ENCODE measurements around the gene CD44.
A peak's percentile ranks its signal among the peaks of the same experiment; 100 is the strongest.

The CD44 gene

GRCh38 chr11:35112056-35112845, 26.7 kb upstream of the CD44 start:
- H3K79me2 ChIP-seq (ENCODE audit: insufficient read depth, low read length) = no peaks in the 10 kb centered on the region
- no peak overlapping the region for H2AFZ ChIP-seq (ENCODE audit: low read depth, low read length)
- H3K4me2 ChIP-seq (ENCODE audit: insufficient read depth, low read length) = no peak overlapping the region
- H3K9ac ChIP-seq (ENCODE audit: low read depth, low read length) = no peak overlapping the region
- no peaks in the 10 kb centered on the region for H4K20me1 ChIP-seq (ENCODE audit: insufficient read depth, low read length)
- H3K27ac ChIP-seq (ENCODE audit: low read length) = no peak overlapping the region
- H3K9me3 ChIP-seq (ENCODE audit: insufficient read depth, low read length, severe bottlenecking) = no peaks in the 10 kb centered on the region
- no peaks in the 10 kb centered on the region for H3K36me3 ChIP-seq (ENCODE audit: insufficient read depth, low read length)
- H3K27me3 ChIP-seq (ENCODE audit: insufficient read depth, low read length, poor library complexity) = no peaks in the 10 kb centered on the region
- H3K4me3 ChIP-seq (ENCODE audit: low read depth in 1 of 2, low read length in 2 of 2) = no peak overlapping the region
- no peak for TF ChIP-seq CTCF (IDR thresholded peaks at IDR 0.05; ENCODE audit: borderline replicate concordance, extremely low read depth, low read length, poor library complexity, severe bottlenecking)
- TF ChIP-seq EZH2 (IDR thresholded peaks at IDR 0.05; ENCODE audit: borderline replicate concordance, low read depth, low read length, severe bottlenecking) = no peak
- H3K4me1 ChIP-seq (ENCODE audit: insufficient read depth, low read length) = peaks cover 40% of the 10 kb centered on the region
- no peak for ATAC-seq (ENCODE audit: insufficient read depth, low read depth)
- DNase-seq = no peak

DNA sequence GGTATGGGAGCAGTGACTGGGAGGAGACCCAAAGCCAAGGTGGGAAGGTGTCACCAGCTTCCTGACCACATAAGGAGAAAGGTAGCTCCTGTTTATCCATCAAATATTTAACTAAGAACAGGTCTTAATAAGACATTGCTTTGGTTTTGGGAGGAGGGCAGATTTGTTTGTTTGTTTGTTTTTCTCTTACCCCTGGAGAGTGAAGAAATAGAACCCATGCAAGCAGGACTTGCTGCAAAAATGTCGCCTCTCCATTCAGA, 26.2 kb upstream of the CD44 start:
- Histone ChIP-seq H3K9ac (ENCODE audit: low read depth, low read length) (no peak overlapping the region), H3K79me2 (ENCODE audit: insufficient read depth, low read length) (no peaks in the 10 kb centered on the region), H3K27me3 (ENCODE audit: insufficient read depth, low read length, poor library complexity) (no peaks in the 10 kb centered on the region), H3K4me3 (ENCODE audit: low read depth in 1 of 2, low read length in 2 of 2) (no peak overlapping the region), H3K9me3 (ENCODE audit: insufficient read depth, low read length, severe bottlenecking) (no peaks in the 10 kb centered on the region), H4K20me1 (ENCODE audit: insufficient read depth, low read length) (no peaks in the 10 kb centered on the region), H3K4me1 (ENCODE audit: insufficient read depth, low read length) (peaks cover 35% of the 10 kb centered on the region), H3K4me2 (ENCODE audit: insufficient read depth, low read length) (no peak overlapping the region), H3K36me3 (ENCODE audit: insufficient read depth, low read length) (no peaks in the 10 kb centered on the region), H3K27ac (ENCODE audit: low read length) (no peak overlapping the region), H2AFZ (ENCODE audit: low read depth, low read length) (no peak overlapping the region)
- DNase-seq (no peak), ATAC-seq (ENCODE audit: insufficient read depth, low read depth) (no peak)
- TF ChIP-seq EZH2 (IDR thresholded peaks at IDR 0.05; ENCODE audit: borderline replicate concordance, low read depth, low read length, severe bottlenecking) (no peak), CTCF (IDR thresholded peaks at IDR 0.05; ENCODE audit: borderline replicate concordance, extremely low read depth, low read length, poor library complexity, severe bottlenecking) (no peak)

DNA sequence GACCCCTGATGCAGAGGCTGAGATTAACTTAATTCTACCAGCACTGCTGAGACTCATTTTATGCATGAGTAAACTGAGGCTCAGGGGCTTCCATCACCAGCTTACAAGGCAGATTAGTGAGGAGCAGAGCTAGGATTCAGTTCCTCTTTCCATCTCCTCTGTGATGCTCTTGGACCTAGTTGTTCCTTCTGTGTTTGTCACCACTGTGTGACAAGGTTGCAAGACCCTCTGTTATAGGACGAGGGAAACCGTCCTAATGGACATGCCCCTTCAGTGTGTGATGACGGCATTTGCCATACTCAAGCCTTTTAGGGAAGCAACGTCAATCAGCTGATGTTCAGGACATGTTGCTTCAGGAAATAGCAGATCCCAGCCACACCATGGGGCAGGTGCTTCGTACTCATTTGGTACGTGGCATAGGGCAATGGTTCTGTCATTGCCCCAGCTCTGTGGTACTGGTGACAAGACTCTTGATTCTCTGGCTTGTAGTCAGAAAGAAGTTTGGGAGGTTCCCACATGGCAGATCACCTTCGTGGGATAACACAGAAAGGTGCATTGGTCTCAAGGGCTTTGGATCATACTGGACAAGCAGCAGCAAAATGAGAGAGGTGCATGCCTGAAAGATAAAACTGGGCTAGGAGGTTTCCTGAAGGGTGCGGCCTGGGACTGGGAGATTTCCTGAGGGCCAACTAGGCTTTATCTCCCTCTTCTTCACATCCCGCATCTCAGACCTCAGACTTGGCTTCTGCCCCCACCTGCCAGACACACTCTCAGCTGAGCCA, 23.9 kb upstream of the CD44 start:
- H3K4me2 ChIP-seq (ENCODE audit: insufficient read depth, low read length) = 0 out of 2 replicates have a peak overlapping the region, but pooled peaks have one; percentile 32
- no peaks in the 10 kb centered on the region for H3K79me2 ChIP-seq (ENCODE audit: insufficient read depth, low read length)
- H4K20me1 ChIP-seq (ENCODE audit: insufficient read depth, low read length) = no peaks in the 10 kb centered on the region
- no peak overlapping the region for H2AFZ ChIP-seq (ENCODE audit: low read depth, low read length)
- ATAC-seq (ENCODE audit: insufficient read depth, low read depth) = peak; percentile 10; the same call in 1 of the 3 replicates
- H3K4me3 ChIP-seq (ENCODE audit: low read depth in 1 of 2, low read length in 2 of 2) = no peak overlapping the region
- no peak for DNase-seq
- peak overlapping the region; percentile 66 for H3K27ac ChIP-seq (ENCODE audit: low read length)
- H3K9me3 ChIP-seq (ENCODE audit: insufficient read depth, low read length, severe bottlenecking) = no peaks in the 10 kb centered on the region
- H3K27me3 ChIP-seq (ENCODE audit: insufficient read depth, low read length, poor library complexity) = no peaks in the 10 kb centered on the region
- no peak overlapping the region; the same call in 1 of the 2 replicates for H3K9ac ChIP-seq (ENCODE audit: low read depth, low read length)
- no peaks in the 10 kb centered on the region for H3K36me3 ChIP-seq (ENCODE audit: insufficient read depth, low read length)
- TF ChIP-seq EZH2 (IDR thresholded peaks at IDR 0.05; ENCODE audit: borderline replicate concordance, low read depth, low read length, severe bottlenecking) (no peak), CTCF (IDR thresholded peaks at IDR 0.05; ENCODE audit: borderline replicate concordance, extremely low read depth, low read length, poor library complexity, severe bottlenecking) (no peak)
- peaks cover 35% of the 10 kb centered on the region for H3K4me1 ChIP-seq (ENCODE audit: insufficient read depth, low read length)

Measured in DND-41 (cell line).